GM12878 (cell line): ENCODE measurements around the gene UBAP1L. TPM values are rescaled to one million over a fixed set of nuclear protein-coding genes. Genes with fewer than 3 reads are reported as not detected.

Source experiments
- ATAC-seq: fragments of 200-7000 bp; cut with Tn5 transposase; 3 replicates; pipeline ENCODE4 v1.9.1; 2020; ENCODE audit warnings: mild to moderate bottlenecking, moderate library complexity
- BruUV-seq: library from RNA; stranded (reverse); fragments of 400-500 nt; replicated peaks from 2 replicates; lab custom pipeline; 2021; lab: Mats Ljungman, UMichigan
- CTCF ChIA-PET: fragments of 300-600 bp; sonication (Branson Sonifier 250); formaldehyde crosslinking; extraction: SDS; loops from one replicate; lab custom pipeline; 2021; ENCODE audit warnings: inconsistent platforms; lab: Yijun Ruan, JAX
- POLR2A ChIA-PET: fragments of 350-600 bp; formaldehyde crosslinking; extraction: SDS; loops from one replicate; lab custom pipeline; 2021; ENCODE audit warnings: inconsistent platforms; lab: Charles Lee
- RAD21 ChIA-PET: fragments of 300-600 bp; sonication (Branson Sonifier 250); formaldehyde crosslinking; loops from one replicate; lab custom pipeline; 2023; ENCODE audit warnings: antibody characterized with exemption; ENCODE audit not compliant: unreplicated experiment; lab: Charles Lee
- SMC1A ChIA-PET: fragments of 300-600 bp; sonication (Branson Sonifier 250); formaldehyde crosslinking; loops from one replicate; lab custom pipeline; 2023; ENCODE audit not compliant: unreplicated experiment, uncharacterized antibody; lab: Charles Lee
- DNase-seq: peaks from one replicate; pipeline ENCODE4 v3.0.0-alpha.2; 2011; ENCODE audit warnings: low read depth, low spot score
- FAIRE-seq: peaks from 3 replicates; lab custom pipeline; 2011; peaks lifted over from hg19 to GRCh38; lab: Jason Lieb, UNC
- H2AFZ ChIP-seq: 2 replicates; pipeline ENCODE4 v1.6.0; 2011; ENCODE audit warnings: low read depth, low read length, control low read depth; ENCODE audit not compliant: control insufficient read depth
- H3K27ac ChIP-seq: 2 replicates; pipeline ENCODE4 v1.5.1; 2011; ENCODE audit warnings: control low read depth; ENCODE audit not compliant: control insufficient read depth, insufficient read depth
- H3K27me3 ChIP-seq, 2 experiments: replicated peaks in 1 of 2; 2 replicates each; pipeline versions ENCODE4 v1.6.0 to v1.6.1; 2011; ENCODE audit warnings: low read length in 1 of 2; ENCODE audit not compliant: control insufficient read depth in 2 of 2, insufficient read depth in 2 of 2
- H3K36me3 ChIP-seq, 2 experiments: 2 replicates each; pipeline ENCODE4 v1.5.1; 2011; ENCODE audit warnings: low read length in 1 of 2; ENCODE audit not compliant: control insufficient read depth in 2 of 2, insufficient read depth in 2 of 2
- H3K4me1 ChIP-seq: 2 replicates; pipeline ENCODE4 v1.6.1; 2011; ENCODE audit warnings: mild to moderate bottlenecking, low read length, moderate library complexity, mixed read lengths; ENCODE audit not compliant: control insufficient read depth, insufficient read depth
- H3K4me2 ChIP-seq: 2 replicates; pipeline ENCODE4 v1.6.0; 2011; ENCODE audit warnings: control low read depth; ENCODE audit not compliant: control insufficient read depth, insufficient read depth
- H3K4me3 ChIP-seq: fragments of 200-600 bp; sonication (generic); 2 replicates; pipeline ENCODE4 v1.5.1; 2016
- H3K79me2 ChIP-seq: 2 replicates; pipeline ENCODE4 v1.6.0; 2011; ENCODE audit warnings: low read length; ENCODE audit not compliant: control insufficient read depth, insufficient read depth
- H3K9ac ChIP-seq: 2 replicates; pipeline ENCODE4 v1.8.0; 2011; ENCODE audit warnings: low read length, control low read depth, mixed read lengths; ENCODE audit not compliant: control insufficient read depth, insufficient read depth
- H3K9me3 ChIP-seq: replicated peaks from 3 replicates; pipeline ENCODE4 v1.5.1; 2011; ENCODE audit warnings: mild to moderate bottlenecking, low read length; ENCODE audit not compliant: control insufficient read depth, insufficient read depth
- H4K20me1 ChIP-seq: 2 replicates; pipeline ENCODE4 v1.6.0; 2011; ENCODE audit not compliant: control insufficient read depth, insufficient read depth
- SKIL ChIP-seq: fragments of 450-650 bp; IDR thresholded peaks from 2 replicates; pipeline ENCODE4 v1.6.1; 2017; ENCODE audit warnings: mild to moderate bottlenecking, low read depth, inconsistent platforms; ENCODE audit not compliant: poor library complexity, severe bottlenecking
- ZBED1 ChIP-seq: IDR thresholded peaks from 2 replicates; pipeline ENCODE4 v1.6.1; 2016; ENCODE audit warnings: borderline replicate concordance
- WGBS: methylation state at CpG from one replicate; pipeline ENCODE4 v1.1.6; 2016; ENCODE audit warnings: low lambda C conversion rate; ENCODE audit not compliant: insufficient replicate concordance, insufficient coverage; ENCODE audit errors: missing lambda C conversion rate; 5-methylcytosine and 5-hydroxymethylcytosine counted together
- in situ Hi-C: fragments of 300-500 bp; cut with MboI; formaldehyde crosslinking; loops from 9 replicates; pipeline ENCODE4 v1.14.3; 2018; ENCODE audit warnings: mixed read lengths
- intact Hi-C: fragments of 100-400 bp; cut with micrococcal nuclease; formaldehyde crosslinking; loops from one replicate; pipeline ENCODE4 v1.14.2; 2022; ENCODE audit not compliant: unreplicated experiment
- polyA plus RNA-seq, 11 experiments: library from polyadenylated mRNA; depleted of rRNA in 4 of 11; unstranded in 6 of 11; stranded (reverse) in 5 of 11; fragments of >200 nt; fragmentation: Nextera tagmentation in 4 of 11; fragmentation: Illumina TruSeq in 1 of 11; extraction: Ambion mirVana in 4 of 11; extraction: Trizol in 1 of 11; gene quantifications; 1 replicate in 1 of 11; 2 replicates in 10 of 11; pipeline versions ENCODE4 v1.2.1 to v1.2.3, GENCODE V29; 2011 to 2016; ENCODE audit warnings: inconsistent platforms in 2 of 11, missing spikeins in 2 of 11, low read depth in 1 of 11
- total RNA-seq, 4 experiments: library from RNA; depleted of rRNA in 3 of 4; stranded (reverse); fragments of >200 nt in 3 of 4; fragmentation: Illumina TruSeq in 1 of 4; extraction: Trizol in 1 of 4; gene quantifications; 2 replicates each; pipeline versions ENCODE4 v1.2.1 to v1.2.3, GENCODE V29; 2013 to 2021

Gene UBAP1L
- total and polyA plus RNA-seq, 10 of the 15 experiments (the other 5 are each of a cell fraction or from before 2014, with no cell fraction given): 0.03 to 2.6 (median 1.0) TPM

- no peaks in the 10 kb centered on the region for H3K9me3 ChIP-seq
- DNase-seq (no peak), FAIRE-seq (no peak), ATAC-seq (no peak)
- no peak overlapping the region for H3K4me3 ChIP-seq
- H2AFZ ChIP-seq: no peak overlapping the region
- H3K27me3 ChIP-seq: peaks cover 0 to 6% of the 10 kb centered on the region in 2 experiments; a peak in 1 of 4 replicates
- no peaks in the 10 kb centered on the region for H3K36me3 ChIP-seq
- intact Hi-C loops: loop anchor here (10.0 kb wide), 1 partner anchor 350 kb away; no protein-coding TSS in a partner anchor
- no peak overlapping the region for H3K4me2 ChIP-seq
- H4K20me1 ChIP-seq: peaks cover 3% of the 10 kb centered on the region; the same call in 1 of the 2 replicates
- ChIA-PET CTCF (interaction anchor here (0.7 to 2.7 kb wide), 3 partner anchors 30 to 54 kb away, joined by 3 to 14 read pairs (median 3); no protein-coding TSS in a partner anchor), SMC1A (interaction anchor here (0.7 to 1.3 kb wide), 2 partner anchors 31 to 33 kb away, joined by 3 read pairs; no protein-coding TSS in a partner anchor), POLR2A (no interaction called here), RAD21 (interaction anchor here (0.9 to 1.3 kb wide), 2 partner anchors 41 to 51 kb away, joined by 3 to 4 read pairs; no protein-coding TSS in a partner anchor)
- H3K79me2 ChIP-seq: no peaks in the 10 kb centered on the region
- no peaks in the 10 kb centered on the region for H3K4me1 ChIP-seq
- 51% methylated on average over 7 of the region's 7 CpGs for WGBS
- TF ChIP-seq SKIL: no peak
- no peak for TF ChIP-seq ZBED1
- no TSS peak for BruUV-seq
- no peak overlapping the region for H3K9ac ChIP-seq
- H3K27ac ChIP-seq: no peak overlapping the region
- in situ Hi-C loops: no loop called here
Observed at GRCh38 chr15:65084500-65085206, 30.3 kb downstream of the UBAP1L start.
